ENCODE results near the gene STAG1. TPM values are rescaled to one million over a fixed set of nuclear protein-coding genes. Genes with fewer than 3 reads are reported as not detected.

Gene STAG1
- total RNA-seq, 1 experiment from 2014 or later: 34.6 TPM

GRCh38 chr3:136637176-136637575 is 115.0 kb downstream of the STAG1 start:
- no peaks in the 10 kb centered on the region for H3K27me3 ChIP-seq (ENCODE audit: insufficient read depth, low read length)
- H3K18ac ChIP-seq (ENCODE audit: insufficient read length, low read depth, low read length): no peak overlapping the region
- no peak overlapping the region for H2AK5ac ChIP-seq (ENCODE audit: insufficient read length, low read length)
- Mint-ChIP-seq H3K9me3 (no peaks in the 10 kb centered on the region), H3K27me3 (ENCODE audit: low read depth) (no peaks in the 10 kb centered on the region), H3K36me3 (ENCODE audit: insufficient read depth in 1 of 3, low read depth in 3 of 3) (no peaks in the 10 kb centered on the region), H3K4me1 (peaks cover 10% of the 10 kb centered on the region in 2 experiments), H3K4me3 (no peak overlapping the region), H3K27ac (no peak overlapping the region; a peak in 1 of 7 replicates)
- H3K27ac ChIP-seq (ENCODE audit: insufficient read length, low read depth, low read length): no peak overlapping the region
- H4K20me1 ChIP-seq (ENCODE audit: control insufficient read depth, insufficient read depth, insufficient read length): no peaks in the 10 kb centered on the region
- H2BK12ac ChIP-seq (ENCODE audit: insufficient read length, low read depth, low read length): no peak overlapping the region
- H3T11ph ChIP-seq (ENCODE audit: low read length): no peak overlapping the region
- 0 out of 2 replicates have a peak, but pooled peaks cover 2% of the 10 kb centered on the region for H3K79me2 ChIP-seq (ENCODE audit: insufficient read depth, low read length)
- H3K4me2 ChIP-seq (ENCODE audit: insufficient read depth, insufficient read length, low read length): no peak overlapping the region
- H2BK5ac ChIP-seq (ENCODE audit: insufficient read length, low read length): no peak overlapping the region
- no peak overlapping the region for H4K8ac ChIP-seq (replicated peaks; ENCODE audit: insufficient read length, low read depth, low read length)
- no peak overlapping the region for H3K56ac ChIP-seq (ENCODE audit: insufficient read length, low read depth, low read length)
- DNase-seq: no peak
- H3K9me3 ChIP-seq (ENCODE audit: control insufficient read depth, low read depth, low read length): no peaks in the 10 kb centered on the region
- no peak overlapping the region for H2BK120ac ChIP-seq (ENCODE audit: low read depth, low read length, poor library complexity, severe bottlenecking)
- no peak overlapping the region for H3K23ac ChIP-seq (ENCODE audit: insufficient read length, low read depth, low read length)
- TF ChIP-seq, protein P1, sequence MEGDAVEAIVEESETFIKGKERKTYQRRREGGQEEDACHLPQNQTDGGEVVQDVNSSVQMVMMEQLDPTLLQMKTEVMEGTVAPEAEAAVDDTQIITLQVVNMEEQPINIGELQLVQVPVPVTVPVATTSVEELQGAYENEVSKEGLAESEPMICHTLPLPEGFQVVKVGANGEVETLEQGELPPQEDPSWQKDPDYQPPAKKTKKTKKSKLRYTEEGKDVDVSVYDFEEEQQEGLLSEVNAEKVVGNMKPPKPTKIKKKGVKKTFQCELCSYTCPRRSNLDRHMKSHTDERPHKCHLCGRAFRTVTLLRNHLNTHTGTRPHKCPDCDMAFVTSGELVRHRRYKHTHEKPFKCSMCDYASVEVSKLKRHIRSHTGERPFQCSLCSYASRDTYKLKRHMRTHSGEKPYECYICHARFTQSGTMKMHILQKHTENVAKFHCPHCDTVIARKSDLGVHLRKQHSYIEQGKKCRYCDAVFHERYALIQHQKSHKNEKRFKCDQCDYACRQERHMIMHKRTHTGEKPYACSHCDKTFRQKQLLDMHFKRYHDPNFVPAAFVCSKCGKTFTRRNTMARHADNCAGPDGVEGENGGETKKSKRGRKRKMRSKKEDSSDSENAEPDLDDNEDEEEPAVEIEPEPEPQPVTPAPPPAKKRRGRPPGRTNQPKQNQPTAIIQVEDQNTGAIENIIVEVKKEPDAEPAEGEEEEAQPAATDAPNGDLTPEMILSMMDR (conservative IDR thresholded peaks at IDR 0.05): no peak
- no peaks in the 10 kb centered on the region for H3K23me2 ChIP-seq (ENCODE audit: insufficient read length, low read depth, low read length, poor library complexity, severe bottlenecking)
- no peak overlapping the region for H3K9ac ChIP-seq (ENCODE audit: extremely low read depth, insufficient read length, low read length)
- H4K5ac ChIP-seq (ENCODE audit: insufficient read length, low read depth, low read length): no peak overlapping the region
- H3K4me1 ChIP-seq (ENCODE audit: insufficient read depth, low read length): no peaks in the 10 kb centered on the region; the same call in 1 of the 2 replicates
- peaks cover 2% of the 10 kb centered on the region for H3K79me1 ChIP-seq (ENCODE audit: insufficient read depth, low read depth, low read length, poor library complexity, severe bottlenecking)
- no peak overlapping the region for H2BK20ac ChIP-seq (ENCODE audit: low read depth, low read length, poor library complexity, severe bottlenecking)
- H2AFZ ChIP-seq (ENCODE audit: low read length): no peak overlapping the region
- H3K4ac ChIP-seq (ENCODE audit: low read depth, low read length): no peak overlapping the region
- no peak overlapping the region for H4K91ac ChIP-seq (ENCODE audit: insufficient read length, low read depth, low read length)
- H2BK15ac ChIP-seq (ENCODE audit: low read depth, low read length): no peak overlapping the region
- no CpG with 5 or more reads among the region's 2 CpGs for WGBS (ENCODE audit: extremely low coverage, insufficient read length, low lambda C conversion rate)
- H3K14ac ChIP-seq (ENCODE audit: insufficient read depth, low read length): no peak overlapping the region

Measured in H9 (cell line).